HPDE6-E6E7 (cell line): ENCODE results near the gene TMEM185A.
"Not testable (repeated sequence)": the region's sequence is repeated elsewhere in the genome, so short reads cannot be mapped to it uniquely, and the experiment has no call there.

Experiments
- DNase-seq: peaks from one replicate; pipeline ENCODE4 v3.0.0; 2011; ENCODE audit warnings: missing footprints; ENCODE audit errors: extremely low spot score

TMEM185A gene

GRCh38 chrX:149626829-149627228 is 4.8 kb downstream of the TMEM185A start:
- not testable (repeated sequence) for DNase-seq

GRCh38 chrX:149619662-149620061 is 11.9 kb downstream of the TMEM185A start:
- DNase-seq, result not testable (repeated sequence)

GRCh38 chrX:149618871-149619270 is 12.7 kb downstream of the TMEM185A start:
- DNase-seq, result no peak

GRCh38 chrX:149611623-149612175 is 19.9 kb downstream of the TMEM185A start:
- DNase-seq, result no peak

- DNase-seq, result no peak
These were observed 21.1 kb downstream of the TMEM185A start for GRCh38 chrX:149610511-149610910.

- no peak for DNase-seq
These were observed 23.9 kb downstream of the TMEM185A start for GRCh38 chrX:149607699-149608098.

- DNase-seq, result not testable (repeated sequence)
These were observed 26.2 kb downstream of the TMEM185A start for GRCh38 chrX:149605248-149605885.

- DNase-seq, result not testable (repeated sequence)
These were observed 33.0 kb downstream of the TMEM185A start for GRCh38 chrX:149598603-149599002.

GRCh38 chrX:149595943-149596342 is 35.6 kb downstream of the TMEM185A start:
- not testable (repeated sequence) for DNase-seq

GRCh38 chrX:149595214-149595613 is 36.4 kb downstream of the TMEM185A start, which contains the start of gene HSFX2:
HSFX2 (minus strand) TSS chrX:149595314; CDS start chrX:149594700, 614 bp downstream.
- DNase-seq, result not testable (repeated sequence)

GRCh38 chrX:149590993-149591392 is 40.6 kb downstream of the TMEM185A start:
- not testable (repeated sequence) for DNase-seq

- not testable (repeated sequence) for DNase-seq
These were observed 44.2 kb downstream of the TMEM185A start, which contains the start of gene MAGEA9B for GRCh38 chrX:149587359-149587758. MAGEA9B (minus strand) TSS chrX:149587459; CDS start chrX:149583179, 4,280 bp downstream.

- not testable (repeated sequence) for DNase-seq
These were observed 46.0 kb downstream of the TMEM185A start for GRCh38 chrX:149585631-149586030.

GRCh38 chrX:149573456-149573855 is 58.1 kb downstream of the TMEM185A start:
- not testable (repeated sequence) for DNase-seq

- DNase-seq, result no peak
These were observed 58.8 kb downstream of the TMEM185A start for GRCh38 chrX:149572743-149573142.

- no peak for DNase-seq
These were observed 59.8 kb downstream of the TMEM185A start for GRCh38 chrX:149571770-149572169.

GRCh38 chrX:149570668-149571067 is 60.9 kb downstream of the TMEM185A start:
- DNase-seq, result peak; percentile 66

- no peak for DNase-seq
These were observed 61.8 kb downstream of the TMEM185A start for GRCh38 chrX:149569770-149570169.

- no peak for DNase-seq
These were observed 62.8 kb downstream of the TMEM185A start for GRCh38 chrX:149568701-149569296.

- no peak for DNase-seq
These were observed 63.8 kb downstream of the TMEM185A start for GRCh38 chrX:149567621-149568417.

GRCh38 chrX:149563359-149563758 is 68.2 kb downstream of the TMEM185A start:
- DNase-seq, result no peak

- not testable (repeated sequence) for DNase-seq
These were observed 76.3 kb downstream of the TMEM185A start for GRCh38 chrX:149555251-149555650.
